Measurements from ENCODE around the gene EXTL2.

EXTL2 gene

DNA sequence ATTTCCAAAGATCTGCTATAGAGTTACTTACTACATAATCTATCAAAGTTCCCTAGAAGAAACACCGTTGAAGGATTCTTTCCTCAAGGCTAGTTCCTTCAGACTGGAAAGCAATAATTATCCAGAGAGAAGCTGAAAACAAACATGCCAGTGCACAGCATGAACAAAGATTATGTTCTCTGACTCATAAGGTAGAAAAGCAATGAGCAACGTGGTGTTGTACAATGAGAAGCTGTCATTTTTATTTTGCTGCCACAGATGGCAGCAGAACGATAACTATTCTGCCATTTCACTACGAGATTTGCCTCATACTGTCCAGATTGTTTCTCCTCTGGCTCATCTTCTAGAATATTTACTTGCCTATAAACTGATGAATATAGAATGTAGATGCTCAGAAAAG is 10.7 kb downstream of the EXTL2 start:
- H3K4me1 ChIP-seq = no peaks in the 10 kb centered on the region
- no peaks in the 10 kb centered on the region for H4K20me1 ChIP-seq
- H3K4me3 ChIP-seq = no peak overlapping the region
- TF ChIP-seq Cebpa-rat (IDR thresholded peaks at IDR 0.05) = no peak
- peaks cover 16% of the 10 kb centered on the region for H3K9me3 ChIP-seq
- no peak overlapping the region for H3K27ac ChIP-seq
- peaks cover 15% of the 10 kb centered on the region for H3K36me3 ChIP-seq
- H3K9ac ChIP-seq = no peak overlapping the region
- H3K27me3 ChIP-seq = no peaks in the 10 kb centered on the region
- no peak overlapping the region for H3K4me2 ChIP-seq

DNA sequence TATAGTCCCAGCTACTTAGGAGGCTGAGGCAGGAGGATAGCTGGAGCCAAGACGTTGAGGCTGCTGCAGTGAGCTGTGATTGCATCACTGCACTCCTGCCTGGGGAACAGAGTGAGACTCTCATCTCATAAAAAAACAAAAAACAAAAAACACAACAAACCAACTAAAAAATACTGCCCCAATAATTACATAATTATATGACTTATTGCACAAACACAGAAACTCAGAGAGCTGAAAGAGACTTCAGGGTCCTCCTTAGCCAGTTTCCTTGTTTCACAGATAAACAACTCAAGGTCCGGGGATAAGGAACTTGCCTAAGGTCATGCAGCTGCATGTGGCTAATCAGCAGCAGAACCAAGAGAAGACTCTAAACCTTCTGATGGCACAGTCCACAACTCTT is 11.9 kb downstream of the EXTL2 start:
- Histone ChIP-seq H3K4me3 (no peak overlapping the region), H3K27me3 (no peaks in the 10 kb centered on the region), H3K4me2 (no peak overlapping the region), H3K9me3 (peaks cover 3% of the 10 kb centered on the region), H3K36me3 (peaks cover 4% of the 10 kb centered on the region), H3K27ac (no peak overlapping the region), H3K4me1 (no peaks in the 10 kb centered on the region), H3K9ac (no peak overlapping the region), H4K20me1 (no peaks in the 10 kb centered on the region)
- TF ChIP-seq Cebpa-rat (IDR thresholded peaks at IDR 0.05) = no peak

DNA sequence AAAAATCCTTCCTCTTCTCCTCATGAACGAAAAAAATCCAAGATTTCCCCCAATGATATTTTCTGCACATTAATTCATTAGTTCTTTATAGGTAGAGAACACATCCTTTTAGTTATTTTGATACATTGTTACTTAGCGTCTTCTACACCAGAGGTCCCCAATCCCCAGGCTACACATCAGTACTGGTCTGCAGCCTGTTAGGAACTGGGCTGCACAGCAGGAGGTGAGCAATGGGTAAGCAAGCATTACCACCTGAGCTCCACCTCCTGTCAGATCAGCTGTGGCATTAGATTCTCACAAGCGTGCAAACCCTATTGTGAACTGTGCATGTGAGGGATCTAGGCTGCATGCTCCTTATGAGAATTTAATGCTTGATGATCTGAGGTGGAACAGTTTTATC is 13.0 kb downstream of the EXTL2 start:
- Histone ChIP-seq H3K27ac (no peak overlapping the region), H3K36me3 (peaks cover 8% of the 10 kb centered on the region; the same call in 1 of the 2 replicates), H3K9ac (no peak overlapping the region), H4K20me1 (no peaks in the 10 kb centered on the region), H3K4me3 (no peak overlapping the region), H3K4me2 (no peak overlapping the region), H3K9me3 (no peaks in the 10 kb centered on the region), H3K27me3 (no peaks in the 10 kb centered on the region), H3K4me1 (no peaks in the 10 kb centered on the region)
- no peak for TF ChIP-seq Cebpa-rat (IDR thresholded peaks at IDR 0.05)

GRCh38 chr1:100879422-100879821 is 15.2 kb downstream of the EXTL2 start:
- no peaks in the 10 kb centered on the region for H4K20me1 ChIP-seq
- H3K36me3 ChIP-seq = peaks cover 8% of the 10 kb centered on the region; the same call in 1 of the 2 replicates
- no peak overlapping the region for H3K4me2 ChIP-seq
- TF ChIP-seq Cebpa-rat (IDR thresholded peaks at IDR 0.05) = no peak
- H3K4me1 ChIP-seq = no peaks in the 10 kb centered on the region
- no peak overlapping the region for H3K4me3 ChIP-seq
- H3K9me3 ChIP-seq = no peaks in the 10 kb centered on the region
- no peaks in the 10 kb centered on the region for H3K27me3 ChIP-seq
- no peak overlapping the region for H3K9ac ChIP-seq
- H3K27ac ChIP-seq = no peak overlapping the region

GRCh38 chr1:100876291-100876690 is 18.4 kb downstream of the EXTL2 start:
- no peak for TF ChIP-seq Cebpa-rat (IDR thresholded peaks at IDR 0.05)
- Histone ChIP-seq H3K9ac (no peak overlapping the region), H3K27ac (no peak overlapping the region), H4K20me1 (no peaks in the 10 kb centered on the region), H3K27me3 (no peaks in the 10 kb centered on the region), H3K4me3 (no peak overlapping the region), H3K4me1 (no peaks in the 10 kb centered on the region), H3K4me2 (no peak overlapping the region), H3K36me3 (peaks cover 14% of the 10 kb centered on the region), H3K9me3 (no peaks in the 10 kb centered on the region)

DNA sequence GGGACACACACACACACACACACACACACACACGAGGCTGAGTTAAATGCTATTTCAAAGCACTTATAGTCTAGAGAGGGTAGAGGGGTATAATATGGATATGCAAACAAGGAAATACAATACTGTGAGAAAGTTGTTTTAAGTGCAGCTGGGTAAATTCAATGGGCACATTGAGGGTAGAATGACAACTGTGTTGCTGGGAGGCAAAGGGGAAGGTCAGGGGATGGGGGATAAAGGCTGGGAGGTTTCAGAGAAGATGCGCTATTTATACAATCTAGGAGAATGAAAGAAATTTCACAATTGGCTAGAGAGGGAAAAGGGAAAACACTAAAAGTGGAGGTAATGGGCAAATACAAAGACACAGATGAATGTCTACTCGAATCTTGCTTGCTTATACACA is 19.4 kb downstream of the EXTL2 start:
- Histone ChIP-seq H3K36me3 (peaks cover 14% of the 10 kb centered on the region), H3K4me1 (no peaks in the 10 kb centered on the region), H3K27ac (no peak overlapping the region), H3K9ac (no peak overlapping the region), H3K9me3 (no peaks in the 10 kb centered on the region), H3K4me3 (no peak overlapping the region), H3K27me3 (no peaks in the 10 kb centered on the region), H3K4me2 (no peak overlapping the region), H4K20me1 (no peaks in the 10 kb centered on the region)
- TF ChIP-seq Cebpa-rat (IDR thresholded peaks at IDR 0.05) = no peak

DNA sequence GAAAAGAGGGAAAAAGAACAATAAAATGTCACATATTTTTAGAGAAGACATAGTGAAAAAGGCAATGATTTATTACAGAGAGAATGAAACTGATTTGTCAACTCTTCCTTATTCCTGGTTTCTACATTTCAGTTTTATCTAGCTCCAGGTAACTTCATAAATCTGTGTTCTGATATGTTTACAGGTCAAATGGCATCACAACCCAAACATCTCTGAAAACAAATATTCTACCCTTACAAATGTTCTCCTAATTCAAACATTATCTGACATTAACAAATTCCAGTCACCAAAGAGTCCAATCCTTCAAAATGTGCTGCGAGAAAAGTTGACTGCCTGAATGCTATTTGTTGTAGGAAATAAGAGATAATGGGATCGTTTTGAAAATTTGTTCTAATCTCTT is 20.2 kb downstream of the EXTL2 start:
- Histone ChIP-seq H3K36me3 (peaks cover 14% of the 10 kb centered on the region), H3K4me1 (no peaks in the 10 kb centered on the region), H3K4me3 (no peak overlapping the region), H4K20me1 (no peaks in the 10 kb centered on the region), H3K27me3 (no peaks in the 10 kb centered on the region), H3K27ac (no peak overlapping the region), H3K4me2 (no peak overlapping the region), H3K9me3 (no peaks in the 10 kb centered on the region), H3K9ac (no peak overlapping the region)
- TF ChIP-seq Cebpa-rat (IDR thresholded peaks at IDR 0.05) = no peak

- H3K27me3 ChIP-seq = no peaks in the 10 kb centered on the region
- H3K36me3 ChIP-seq = peaks cover 5% of the 10 kb centered on the region; the same call in 1 of the 2 replicates
- no peak overlapping the region for H3K27ac ChIP-seq
- no peak overlapping the region for H3K4me3 ChIP-seq
- no peak overlapping the region for H3K9ac ChIP-seq
- H3K4me2 ChIP-seq = no peak overlapping the region
- no peaks in the 10 kb centered on the region for H3K9me3 ChIP-seq
- no peaks in the 10 kb centered on the region for H4K20me1 ChIP-seq
- no peaks in the 10 kb centered on the region for H3K4me1 ChIP-seq
- no peak for TF ChIP-seq Cebpa-rat (IDR thresholded peaks at IDR 0.05)
Observed at GRCh38 chr1:100869996-100870395, 24.6 kb downstream of the EXTL2 start.

- Histone ChIP-seq H3K4me2 (no peak overlapping the region), H3K4me3 (no peak overlapping the region), H3K9ac (no peak overlapping the region), H3K4me1 (no peaks in the 10 kb centered on the region), H3K27me3 (no peaks in the 10 kb centered on the region), H4K20me1 (no peaks in the 10 kb centered on the region), H3K27ac (no peak overlapping the region), H3K36me3 (no peaks in the 10 kb centered on the region), H3K9me3 (no peaks in the 10 kb centered on the region)
- TF ChIP-seq Cebpa-rat (IDR thresholded peaks at IDR 0.05) = no peak
Observed at GRCh38 chr1:100868364-100868995, 26.2 kb downstream of the EXTL2 start.

GRCh38 chr1:100866901-100867206 is 27.8 kb downstream of the EXTL2 start:
- TF ChIP-seq Cebpa-rat (IDR thresholded peaks at IDR 0.05) = no peak

More at GRCh38 chr1:100866901-100867206, 27.8 kb downstream of the EXTL2 start:
- H3K9me3 ChIP-seq = no peaks in the 10 kb centered on the region
- H3K4me2 ChIP-seq = no peak overlapping the region
- no peaks in the 10 kb centered on the region for H3K36me3 ChIP-seq
- no peak overlapping the region for H3K9ac ChIP-seq
- H4K20me1 ChIP-seq = no peaks in the 10 kb centered on the region
- no peaks in the 10 kb centered on the region for H3K4me1 ChIP-seq
- H3K27me3 ChIP-seq = no peaks in the 10 kb centered on the region
- no peak overlapping the region for H3K4me3 ChIP-seq
- H3K27ac ChIP-seq = no peak overlapping the region
